ENCODE data around the gene ANXA4.

- TF ChIP-seq, protein P1, sequence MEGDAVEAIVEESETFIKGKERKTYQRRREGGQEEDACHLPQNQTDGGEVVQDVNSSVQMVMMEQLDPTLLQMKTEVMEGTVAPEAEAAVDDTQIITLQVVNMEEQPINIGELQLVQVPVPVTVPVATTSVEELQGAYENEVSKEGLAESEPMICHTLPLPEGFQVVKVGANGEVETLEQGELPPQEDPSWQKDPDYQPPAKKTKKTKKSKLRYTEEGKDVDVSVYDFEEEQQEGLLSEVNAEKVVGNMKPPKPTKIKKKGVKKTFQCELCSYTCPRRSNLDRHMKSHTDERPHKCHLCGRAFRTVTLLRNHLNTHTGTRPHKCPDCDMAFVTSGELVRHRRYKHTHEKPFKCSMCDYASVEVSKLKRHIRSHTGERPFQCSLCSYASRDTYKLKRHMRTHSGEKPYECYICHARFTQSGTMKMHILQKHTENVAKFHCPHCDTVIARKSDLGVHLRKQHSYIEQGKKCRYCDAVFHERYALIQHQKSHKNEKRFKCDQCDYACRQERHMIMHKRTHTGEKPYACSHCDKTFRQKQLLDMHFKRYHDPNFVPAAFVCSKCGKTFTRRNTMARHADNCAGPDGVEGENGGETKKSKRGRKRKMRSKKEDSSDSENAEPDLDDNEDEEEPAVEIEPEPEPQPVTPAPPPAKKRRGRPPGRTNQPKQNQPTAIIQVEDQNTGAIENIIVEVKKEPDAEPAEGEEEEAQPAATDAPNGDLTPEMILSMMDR (IDR thresholded peaks at IDR 0.05) = no peak
- no peak for TF ChIP-seq POLR2A (IDR thresholded peaks at IDR 0.05)
- no peak for TF ChIP-seq POLR2AphosphoS5 (IDR thresholded peaks at IDR 0.05; ENCODE audit: insufficient read depth in 1 of 2, low read depth in 1 of 2)
Measured at GRCh38 chr2:69780921-69781320, 39.0 kb downstream of the ANXA4 start.

Data from vagina (tissue), 2 donors.